Left renal pelvis (tissue), 4 donors: ENCODE data around the gene SBF1. TPM values are rescaled to one million over a fixed set of nuclear protein-coding genes. Genes with fewer than 3 reads are reported as not detected.
"Not testable (repeated sequence)": the region's sequence is repeated elsewhere in the genome, so short reads cannot be mapped to it uniquely, and the experiment has no call there.

Experiments
- DNase-seq, 4 donors: peaks; one replicate each; pipeline ENCODE4 v3.0.0-alpha.2; 2013; ENCODE audit warnings: low read depth in 4 of 4, low spot score in 3 of 4
- polyA plus RNA-seq, 4 donors: library from polyadenylated mRNA; unstranded; fragments of 120-200 nt; gene quantifications; one replicate each; pipeline ENCODE4 v1.2.1, GENCODE V29; 2013; ENCODE audit not compliant: insufficient read length in 4 of 4

SBF1 gene
- polyA plus RNA-seq, result 10 to 100 TPM; 25.9 to 47.1 (median 34.9) TPM

DNA sequence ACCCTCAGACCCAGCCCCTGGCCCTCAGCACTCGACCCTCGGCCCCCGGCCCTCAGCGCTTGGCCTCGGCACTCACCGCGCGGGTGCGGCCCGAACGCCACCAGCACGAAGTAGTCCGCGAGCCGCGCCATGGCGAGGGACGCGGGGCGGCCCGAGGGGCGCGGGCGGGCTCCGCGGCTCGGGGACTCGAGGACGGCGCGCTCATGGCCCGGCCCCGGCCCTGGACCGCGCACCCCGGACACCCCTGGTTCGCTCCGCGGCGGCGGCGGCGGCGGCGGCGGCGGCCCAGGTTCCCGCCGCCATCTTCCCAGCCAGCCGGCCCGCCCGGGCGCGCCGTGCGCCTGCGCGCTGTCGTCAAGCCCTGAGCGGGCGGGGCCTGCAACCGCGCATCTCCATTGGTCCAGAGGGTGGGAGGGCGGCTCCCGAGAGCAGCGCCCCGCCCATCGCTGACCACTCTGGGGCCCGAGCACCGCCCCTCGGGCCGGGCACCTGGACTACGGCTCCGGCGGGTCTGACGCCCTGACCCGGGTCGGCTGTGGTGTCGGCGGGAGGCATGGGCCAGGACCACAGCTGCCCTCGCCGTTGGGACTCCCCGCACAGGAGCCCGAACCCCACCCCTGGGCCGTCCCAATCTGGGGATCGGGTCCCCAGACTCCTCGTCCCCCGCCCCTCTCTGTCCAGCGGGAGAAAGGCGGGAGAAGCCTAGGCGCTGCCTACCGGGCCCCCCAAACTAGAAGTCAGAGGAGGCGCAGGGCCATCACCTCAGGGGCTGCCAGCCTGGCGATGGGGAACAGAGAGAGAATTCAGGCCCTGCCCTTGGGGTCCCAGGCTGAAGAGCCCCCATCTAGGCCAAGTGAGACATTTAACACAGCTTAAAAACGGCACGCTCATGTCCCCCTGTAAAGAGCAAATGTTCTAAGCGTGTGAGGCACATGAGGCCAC, at the start of gene SBF1:
Gene SBF1 (minus strand): TSS at position 326 of the 942 bp plus-strand sequence. CDS start 195 bp downstream, at position 131.
- peak; percentile 73 to 87 (median 84) for DNase-seq

- no peak for DNase-seq
Observed at GRCh38 chr22:50523806-50524675, 49.2 kb upstream of the SBF1 start.

DNA sequence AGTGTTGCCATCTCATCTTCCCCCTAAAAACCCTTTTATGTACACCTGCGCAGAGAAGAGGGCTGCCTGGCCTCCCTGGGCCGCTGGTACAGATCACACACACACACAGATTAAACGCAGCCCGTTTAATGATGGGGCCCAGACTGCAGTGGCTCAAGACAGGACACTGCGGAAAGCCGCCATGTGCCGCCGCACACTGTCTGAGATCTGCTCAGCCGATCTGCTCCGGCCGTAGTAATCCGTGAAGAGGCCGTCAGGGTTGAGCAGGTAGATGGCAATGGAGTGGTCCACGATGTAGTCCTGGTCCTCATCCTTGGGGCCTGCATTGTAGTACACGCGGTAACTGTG, 48.6 kb upstream of the SBF1 start:
- DNase-seq, result no peak

GRCh38 chr22:50522806-50523438, 48.1 kb upstream of the SBF1 start:
- DNase-seq, result no peak

DNA sequence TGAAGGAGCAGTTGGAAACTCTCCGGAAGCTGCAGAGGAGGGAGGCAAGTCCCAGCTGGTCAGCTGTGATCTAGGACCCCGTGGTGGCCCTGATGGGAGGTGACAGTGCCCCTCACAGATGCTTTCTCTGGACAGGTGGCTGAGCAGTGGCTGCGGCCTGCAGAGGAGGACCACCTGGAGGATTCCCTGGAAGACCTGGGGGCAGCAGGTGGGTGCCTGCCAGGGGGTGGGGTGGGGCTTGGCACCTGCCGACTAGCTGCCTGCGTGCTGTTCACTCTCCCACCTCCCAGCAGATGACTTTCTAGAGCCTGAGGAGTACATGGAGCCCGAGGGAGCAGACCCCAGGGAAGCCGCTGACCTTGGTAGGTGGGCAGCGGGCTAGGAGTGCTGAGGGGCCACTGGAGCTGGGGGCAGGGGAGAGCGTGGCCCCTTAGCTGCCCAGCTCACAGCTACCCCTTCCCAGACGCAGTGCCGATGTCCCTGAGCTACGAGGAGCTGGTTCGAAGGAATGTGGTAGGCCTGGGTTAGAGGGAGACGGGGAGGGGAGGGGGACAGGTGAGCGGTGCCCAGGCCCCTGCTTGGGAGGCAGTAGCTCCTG, 47.5 kb upstream of the SBF1 start:
- no peak for DNase-seq

DNA sequence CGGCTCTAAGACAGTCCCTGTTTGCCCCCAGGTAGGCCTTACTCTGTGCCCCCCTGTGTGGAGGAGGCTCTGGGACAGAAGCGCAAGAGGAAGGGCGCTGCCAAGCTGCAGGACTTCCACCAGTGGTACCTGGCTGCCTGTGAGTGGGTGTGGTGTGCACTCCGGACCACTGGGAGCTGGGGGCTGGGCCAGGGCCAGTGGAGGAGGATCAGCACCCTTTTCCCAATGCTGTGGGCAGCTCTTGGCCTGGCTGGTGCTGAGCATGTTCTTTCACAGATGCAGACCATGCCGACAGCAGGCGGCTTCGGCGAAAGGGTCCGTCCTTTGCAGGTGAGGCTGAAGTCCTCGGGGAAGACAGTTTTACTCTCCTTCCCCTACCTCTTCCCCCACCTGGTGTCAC, 46.9 kb upstream of the SBF1 start:
- no peak for DNase-seq

DNA sequence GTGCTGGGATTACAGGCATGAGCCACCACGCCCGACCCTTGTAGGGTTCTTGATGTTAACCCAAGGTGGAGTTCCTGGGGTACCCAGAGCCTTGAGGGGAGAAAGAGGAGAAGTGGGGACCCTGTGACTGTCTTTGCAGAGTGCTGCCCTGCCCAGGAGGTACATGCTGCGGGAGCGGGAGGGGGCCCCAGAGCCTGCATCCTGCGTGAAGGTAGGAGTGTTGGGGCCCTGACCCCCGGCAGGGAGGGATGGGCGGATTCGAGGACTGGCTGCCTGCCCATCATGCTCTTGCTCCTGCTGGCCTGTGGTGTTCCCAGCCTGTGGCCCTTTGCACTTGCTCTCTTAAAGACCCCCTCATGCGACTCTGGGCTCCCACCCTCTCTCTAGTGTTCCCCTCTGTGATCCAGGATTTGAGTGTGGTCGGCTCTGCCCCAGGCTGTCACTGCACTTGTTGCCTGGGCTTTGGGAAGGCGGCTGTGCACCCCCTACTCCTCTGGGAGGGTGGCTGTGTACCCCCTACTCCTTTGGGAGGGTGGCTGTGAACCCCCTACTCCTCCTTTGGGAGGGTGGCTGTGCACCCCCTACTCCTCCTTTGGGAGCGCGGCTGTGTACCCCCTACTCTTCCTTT, 46.1 kb upstream of the SBF1 start:
- DNase-seq, result no peak

DNA sequence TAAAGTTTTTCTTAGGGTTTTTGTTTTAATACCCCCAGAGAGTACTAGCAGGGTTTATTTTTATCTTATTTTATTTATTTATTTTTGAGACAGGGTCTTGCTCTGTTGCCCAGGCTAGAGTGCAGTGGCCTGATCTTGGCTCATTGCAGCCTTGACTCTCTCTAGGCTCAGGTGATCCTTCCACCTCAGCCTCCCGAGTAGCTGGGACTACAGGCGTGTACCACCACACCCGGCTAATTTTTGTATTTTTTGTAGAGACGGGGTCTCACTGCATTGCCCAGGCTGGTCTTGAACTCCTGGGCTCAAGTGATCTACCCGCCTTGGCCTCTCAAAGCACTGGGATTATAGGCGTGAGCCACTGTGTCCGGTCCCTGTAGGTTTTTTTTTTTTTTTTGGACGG, 45.3 kb upstream of the SBF1 start:
- not testable (repeated sequence) for DNase-seq

- DNase-seq, result no peak
Observed at GRCh38 chr22:50519151-50519550, 44.3 kb upstream of the SBF1 start.

GRCh38 chr22:50518606-50519005, 43.8 kb upstream of the SBF1 start:
- DNase-seq, result no peak

DNA sequence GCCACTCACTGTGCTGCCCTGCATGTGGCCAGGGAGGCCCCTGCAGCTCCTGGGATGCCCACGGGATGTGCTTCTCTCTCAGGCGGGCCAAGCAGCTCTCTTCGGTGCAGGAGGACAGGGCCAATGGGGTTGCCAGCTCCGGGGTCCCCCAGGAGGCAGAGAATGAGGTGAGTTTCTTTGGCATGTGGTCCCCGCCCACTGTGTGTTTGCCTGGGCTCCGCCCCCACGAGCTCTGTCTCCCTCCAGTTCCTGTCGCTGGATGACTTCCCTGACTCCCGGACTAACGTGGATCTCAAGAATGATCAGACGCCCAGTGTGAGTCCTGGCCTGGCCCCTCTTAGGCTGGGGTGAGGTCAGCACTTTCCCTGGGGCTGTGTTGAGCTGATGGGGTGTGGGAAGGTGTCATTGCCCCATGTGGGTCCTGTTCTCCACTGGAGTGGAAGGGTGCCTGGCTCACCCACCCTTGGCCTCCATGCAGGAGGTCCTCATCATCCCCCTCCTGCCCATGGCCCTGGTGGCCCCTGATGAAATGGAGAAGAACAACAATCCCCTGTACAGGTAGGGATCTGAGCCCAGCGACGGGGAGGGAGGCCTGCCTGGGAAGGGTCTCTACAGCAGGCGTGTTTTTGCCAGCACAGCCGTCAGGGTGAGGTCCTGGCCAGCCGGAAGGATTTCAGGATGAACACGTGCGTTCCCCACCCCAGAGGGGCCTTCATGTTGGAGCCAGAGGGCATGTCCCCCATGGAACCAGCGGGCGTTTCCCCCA, 42.8 kb upstream of the SBF1 start:
- no peak for DNase-seq

DNA sequence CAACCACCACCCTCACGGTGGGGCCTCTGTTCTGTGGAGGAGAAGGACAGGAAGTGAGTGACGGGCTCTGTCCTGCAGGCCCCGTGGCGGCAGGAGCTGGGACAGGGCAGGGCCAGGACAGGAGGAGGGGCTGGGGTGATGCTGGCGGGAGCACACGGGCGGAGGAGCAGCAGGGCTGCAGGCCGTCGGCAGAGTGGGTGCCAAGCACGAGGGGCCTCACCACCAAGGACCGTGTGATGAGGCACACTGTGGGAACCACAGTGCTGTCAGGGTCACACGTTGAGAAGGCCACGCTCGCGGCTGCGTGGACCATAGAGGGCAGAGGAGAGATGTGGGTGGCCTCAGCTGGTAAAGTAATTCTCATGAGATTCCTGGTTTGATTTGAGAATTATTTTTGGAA, 42.1 kb upstream of the SBF1 start:
- no peak for DNase-seq

DNA sequence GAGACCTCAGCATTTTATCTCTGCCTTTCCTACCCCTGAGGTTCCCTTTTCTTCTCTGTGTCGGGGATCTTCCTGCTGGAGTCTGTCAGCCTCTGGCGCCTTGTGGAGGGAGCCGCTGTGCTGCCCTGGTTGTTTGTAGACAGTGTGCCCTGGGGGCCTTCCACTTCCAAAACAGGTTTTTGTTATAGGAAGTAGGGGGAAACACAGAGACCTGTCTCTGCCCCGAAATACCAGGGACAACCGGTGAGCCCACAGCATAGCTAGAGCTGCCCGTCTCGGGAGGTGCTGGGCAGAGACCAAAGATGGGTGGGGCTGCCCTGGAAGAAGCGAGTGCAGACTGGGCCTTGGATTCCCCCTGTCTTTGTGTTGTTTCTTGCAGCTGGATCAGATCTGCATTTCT, 41.2 kb upstream of the SBF1 start:
- no peak for DNase-seq

DNA sequence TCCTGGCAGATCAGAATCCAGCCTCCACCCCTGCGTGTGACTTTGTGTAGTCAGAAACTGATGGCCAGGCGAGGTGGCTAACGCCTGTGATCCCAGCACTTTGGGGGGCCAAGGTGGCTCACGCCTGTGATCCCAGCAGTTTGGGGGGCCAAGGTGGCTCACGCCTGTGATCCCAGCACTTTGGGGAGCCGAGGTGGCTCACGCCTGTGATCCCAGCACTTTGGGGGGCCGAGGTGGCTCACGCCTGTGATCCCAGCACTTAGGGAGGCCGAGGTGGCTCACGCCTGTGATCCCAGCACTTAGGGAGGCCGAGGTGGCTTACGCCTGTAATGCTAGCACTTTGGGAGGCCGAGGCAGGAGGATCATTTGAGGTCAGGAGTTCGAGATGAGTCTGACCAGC, 38.3 kb upstream of the SBF1 start:
- no peak for DNase-seq

DNA sequence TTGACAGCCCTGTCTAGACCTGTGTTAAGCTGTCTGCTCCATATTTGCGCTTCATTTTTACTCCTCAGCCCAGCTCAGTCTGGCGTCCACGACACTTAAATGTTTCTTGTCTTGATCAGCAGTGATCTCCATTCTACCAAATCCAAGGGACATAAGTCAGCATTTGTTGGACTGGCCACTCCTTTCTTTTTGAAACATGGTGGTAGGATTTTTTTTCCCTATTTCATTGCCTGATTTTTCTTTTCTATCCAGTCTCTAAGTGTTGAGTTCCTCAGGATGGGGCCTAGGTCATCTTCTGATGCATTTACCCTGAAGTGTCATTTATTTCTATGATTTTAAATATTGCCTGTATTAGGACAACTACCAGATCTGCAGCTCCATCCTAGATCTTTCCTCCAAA, 34.1 kb upstream of the SBF1 start:
- DNase-seq, result no peak

GRCh38 chr22:50507991-50508884, 33.4 kb upstream of the SBF1 start, which contains the start of gene NCAPH2:
NCAPH2 (plus strand) TSS chr22:50508224; CDS start chr22:50508338, 114 bp downstream.
- peak; percentile 94 to 98 (median 98) for DNase-seq

- no peak for DNase-seq
Observed at GRCh38 chr22:50507421-50507990, 32.7 kb upstream of the SBF1 start, which contains the start of gene LMF2. LMF2 (minus strand) TSS chr22:50507702; CDS start chr22:50507675, 27 bp downstream.
